ENCODE measurements around the gene LHFPL3.

The LHFPL3 gene

DNA sequence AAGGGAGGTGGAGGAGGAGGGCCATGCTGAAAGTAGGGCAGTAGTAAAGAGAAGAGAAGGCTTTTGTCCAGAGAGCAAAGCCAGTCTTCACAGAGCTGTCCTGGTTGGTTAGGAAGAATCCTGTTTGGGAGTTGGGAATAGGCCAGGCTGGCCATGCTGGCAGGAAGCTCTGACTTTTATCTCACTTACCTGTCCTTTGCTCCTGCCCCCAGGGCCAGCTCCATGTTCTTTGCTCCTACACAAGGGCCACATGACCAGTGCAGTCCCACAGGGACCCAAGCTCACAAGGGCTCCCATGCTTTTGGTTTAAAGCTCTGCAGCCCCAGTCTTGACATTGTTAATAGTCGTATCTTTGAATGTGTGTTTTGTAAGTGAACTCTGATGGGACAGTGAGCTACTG is 524.0 kb downstream of the LHFPL3 start:
- DNase-seq, result no peak

DNA sequence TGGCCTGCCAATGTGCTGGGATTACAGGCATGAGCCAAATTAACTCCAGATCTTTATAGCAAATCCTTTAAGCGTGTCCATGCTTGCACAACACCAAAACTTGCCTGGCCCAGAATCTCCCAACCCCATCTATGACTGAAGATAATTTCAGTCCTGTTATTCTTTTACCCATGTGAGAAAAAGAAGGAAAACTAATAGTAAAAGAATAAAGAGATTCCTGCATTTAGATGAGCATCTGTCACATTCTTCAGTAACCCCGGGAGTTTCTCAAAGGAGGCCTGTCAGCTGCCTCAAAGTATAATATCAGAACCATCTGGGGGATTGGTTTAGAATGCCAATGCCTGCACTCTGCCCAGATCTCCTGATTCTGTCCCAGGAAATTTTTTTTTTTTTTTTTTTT is 527.5 kb downstream of the LHFPL3 start:
- no peak for DNase-seq

DNA sequence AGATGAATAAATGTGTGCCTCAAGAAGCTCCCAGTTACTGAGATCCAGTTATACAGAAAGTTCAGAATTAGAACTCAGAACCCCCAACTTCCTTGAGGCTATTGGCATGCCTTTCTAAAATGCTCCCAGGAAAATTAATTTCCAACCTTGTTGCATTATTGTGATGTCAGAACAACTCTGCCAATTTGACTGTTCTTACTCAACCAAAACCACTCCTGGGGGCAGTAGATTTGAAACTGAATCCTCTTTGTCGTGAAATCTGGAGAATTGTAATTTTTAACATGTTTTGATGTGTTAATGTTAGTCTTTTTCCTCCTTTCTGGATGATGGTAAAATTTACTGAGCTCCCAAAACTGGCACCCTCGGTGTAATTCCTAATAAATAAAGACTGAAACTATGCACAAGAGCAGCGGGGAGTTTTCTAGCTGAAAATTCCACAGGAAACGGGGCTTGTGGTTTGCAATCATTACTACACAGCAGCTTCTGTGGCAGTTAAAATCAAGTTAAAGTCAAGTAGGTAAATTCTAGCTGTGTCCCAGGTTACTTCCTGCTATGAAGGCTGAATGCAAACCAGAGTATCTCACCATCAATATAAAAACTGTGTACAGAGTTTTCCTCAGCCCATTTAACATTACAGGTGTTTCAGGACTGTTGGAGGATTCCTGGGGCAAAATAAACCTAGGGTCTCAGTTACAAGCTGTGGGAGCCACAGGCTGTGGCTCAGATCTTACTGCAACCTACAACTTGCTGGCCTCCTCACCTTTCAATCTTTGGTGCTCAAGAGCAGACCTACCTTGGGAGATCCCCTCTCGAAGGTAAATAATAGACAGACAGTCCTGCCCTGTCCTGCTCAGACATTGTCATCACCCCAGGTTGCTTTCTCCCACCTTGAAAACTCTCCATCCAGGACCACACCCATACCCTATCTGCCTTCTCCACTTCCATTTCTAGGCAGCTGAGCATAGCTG is 529.3 kb downstream of the LHFPL3 start:
- DNase-seq, result no peak

DNA sequence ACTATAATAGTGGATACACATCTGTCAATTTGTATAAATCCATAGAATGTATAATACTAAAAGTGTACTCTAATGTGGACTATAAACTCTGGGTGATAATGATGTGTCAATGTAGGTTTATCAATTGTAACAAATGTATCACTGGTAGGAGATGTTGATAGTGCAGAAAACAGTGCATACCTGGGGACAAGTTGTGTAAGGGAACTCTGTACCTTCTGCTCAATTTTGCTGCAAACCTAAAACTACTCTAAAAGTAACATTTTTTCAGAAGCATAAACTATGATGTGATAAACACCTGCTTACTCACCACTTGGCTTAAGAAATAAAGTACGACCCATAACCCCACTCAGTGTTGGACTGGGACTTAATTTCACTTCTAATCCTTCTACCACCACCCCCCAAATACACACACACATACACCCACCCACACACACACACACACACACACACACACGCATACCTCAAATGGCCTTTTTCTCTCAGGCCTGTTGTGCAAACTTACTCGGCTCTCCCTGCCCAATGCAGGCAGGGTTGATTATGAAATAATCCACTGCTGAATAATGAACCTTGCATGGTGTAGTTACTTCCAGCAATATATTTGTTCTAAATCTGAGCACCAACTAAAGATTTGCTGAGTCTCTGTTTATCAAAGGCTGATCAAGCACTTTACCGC is 531.5 kb downstream of the LHFPL3 start:
- DNase-seq, result no peak

DNA sequence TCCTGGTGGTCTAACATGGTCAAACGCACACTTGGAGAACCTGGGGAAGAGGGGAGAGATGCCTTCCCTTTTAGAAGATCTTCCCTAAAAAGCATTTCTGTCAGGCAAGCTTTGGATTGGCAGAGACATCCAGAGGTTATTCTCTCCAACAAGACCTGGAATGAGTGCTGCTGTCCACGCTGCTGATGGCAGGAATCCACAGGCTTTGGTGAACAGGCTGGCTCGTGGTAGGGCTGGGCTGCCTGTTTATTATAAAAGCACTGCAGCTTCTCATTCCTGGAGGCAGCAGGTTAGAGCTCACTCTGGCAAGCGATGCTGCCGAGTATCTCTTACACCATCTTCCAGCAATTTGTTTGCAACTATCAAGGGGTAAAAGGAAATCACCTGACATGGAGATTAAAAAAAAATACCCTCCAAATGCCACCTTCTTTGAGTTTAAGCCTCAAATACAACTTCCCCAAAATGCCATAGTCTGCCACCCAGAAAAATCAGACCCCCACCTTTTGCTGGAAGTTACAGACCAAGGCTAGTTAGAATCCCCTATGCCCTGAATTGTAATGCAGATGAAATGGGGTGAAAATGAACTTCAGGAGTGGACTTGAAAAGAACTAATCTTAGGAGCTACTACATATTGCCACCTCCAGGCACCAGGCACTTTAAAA is 533.5 kb downstream of the LHFPL3 start:
- DNase-seq, result no peak

DNA sequence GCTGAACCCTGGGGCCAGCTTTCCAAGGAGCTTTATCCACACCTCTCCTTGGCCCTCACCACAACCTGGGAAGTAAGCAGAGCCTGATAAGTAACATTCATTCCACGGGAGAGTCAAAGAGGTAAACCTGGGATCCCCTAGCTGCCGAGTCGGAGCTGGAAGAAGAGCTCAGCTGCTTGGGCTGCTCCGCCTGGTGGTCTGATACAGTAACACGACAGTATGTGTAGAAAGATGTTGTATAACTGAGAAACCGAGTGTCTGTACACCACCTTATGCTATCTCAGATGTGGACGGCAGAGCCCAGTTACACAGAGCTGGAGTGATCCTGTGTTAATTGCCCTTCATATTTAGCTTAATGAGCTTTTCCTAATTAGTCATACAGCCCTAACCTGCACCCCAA is 534.3 kb downstream of the LHFPL3 start:
- no peak for DNase-seq

DNA sequence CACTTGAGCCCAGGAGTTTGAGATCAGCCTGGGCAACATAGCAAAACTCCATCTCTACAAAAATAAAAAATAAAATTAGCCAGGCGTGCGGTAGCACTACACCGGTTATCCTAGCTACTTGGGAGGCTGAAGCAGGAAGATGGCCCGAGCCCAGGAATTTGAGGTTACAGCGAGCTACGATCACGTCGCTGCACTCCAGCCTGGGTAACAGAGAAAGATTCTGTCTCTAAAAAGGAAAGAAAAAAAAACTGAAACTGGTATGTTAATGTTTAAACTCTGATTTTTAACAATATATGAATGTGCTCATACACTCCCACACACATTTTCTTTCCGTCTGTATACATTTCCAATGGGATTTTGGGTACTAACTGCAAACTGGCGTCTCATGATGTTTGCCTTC is 545.0 kb downstream of the LHFPL3 start:
- no peak for DNase-seq

DNA sequence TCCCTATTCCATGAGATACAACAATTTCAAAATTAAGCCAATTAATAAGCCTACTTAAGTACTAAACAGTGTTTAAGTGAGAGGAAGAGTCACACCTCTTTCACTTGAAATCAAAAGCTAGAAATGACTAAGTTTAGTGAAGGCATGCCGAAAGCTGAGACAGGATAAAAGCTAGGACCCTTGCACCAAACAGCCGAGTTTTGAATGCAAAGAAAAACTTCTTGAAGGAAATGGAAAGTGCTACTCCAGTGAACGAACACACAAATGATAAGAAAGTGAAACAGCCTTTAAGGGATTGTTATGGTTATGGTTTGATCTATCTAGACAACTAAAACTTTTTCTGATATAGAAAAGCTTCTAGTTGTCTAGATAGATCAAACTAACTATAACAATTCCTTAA is 550.2 kb downstream of the LHFPL3 start:
- no peak for DNase-seq

DNA sequence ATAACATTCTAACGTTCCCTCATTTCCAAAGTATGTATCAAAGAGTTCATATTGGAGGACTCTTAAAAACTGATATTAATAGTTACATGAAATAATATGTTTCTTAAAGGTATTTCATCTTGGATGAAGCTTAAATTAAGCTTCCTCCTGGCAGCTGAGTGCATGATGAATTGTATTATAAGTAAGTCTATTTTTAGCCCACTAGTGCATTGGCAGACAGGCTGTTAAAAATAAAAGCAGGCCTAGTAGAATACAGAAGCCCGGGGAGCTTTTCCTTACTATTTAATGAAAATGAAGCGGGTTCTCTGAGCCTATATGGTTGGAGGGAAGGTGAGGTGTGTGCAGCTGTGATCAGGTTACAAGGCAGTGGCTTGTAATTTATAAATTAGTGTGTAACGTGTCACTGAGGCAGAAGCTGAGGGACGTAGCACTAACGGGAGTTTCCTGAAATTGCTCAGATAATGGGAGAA is 554.9 kb downstream of the LHFPL3 start:
- DNase-seq, result no peak

DNA sequence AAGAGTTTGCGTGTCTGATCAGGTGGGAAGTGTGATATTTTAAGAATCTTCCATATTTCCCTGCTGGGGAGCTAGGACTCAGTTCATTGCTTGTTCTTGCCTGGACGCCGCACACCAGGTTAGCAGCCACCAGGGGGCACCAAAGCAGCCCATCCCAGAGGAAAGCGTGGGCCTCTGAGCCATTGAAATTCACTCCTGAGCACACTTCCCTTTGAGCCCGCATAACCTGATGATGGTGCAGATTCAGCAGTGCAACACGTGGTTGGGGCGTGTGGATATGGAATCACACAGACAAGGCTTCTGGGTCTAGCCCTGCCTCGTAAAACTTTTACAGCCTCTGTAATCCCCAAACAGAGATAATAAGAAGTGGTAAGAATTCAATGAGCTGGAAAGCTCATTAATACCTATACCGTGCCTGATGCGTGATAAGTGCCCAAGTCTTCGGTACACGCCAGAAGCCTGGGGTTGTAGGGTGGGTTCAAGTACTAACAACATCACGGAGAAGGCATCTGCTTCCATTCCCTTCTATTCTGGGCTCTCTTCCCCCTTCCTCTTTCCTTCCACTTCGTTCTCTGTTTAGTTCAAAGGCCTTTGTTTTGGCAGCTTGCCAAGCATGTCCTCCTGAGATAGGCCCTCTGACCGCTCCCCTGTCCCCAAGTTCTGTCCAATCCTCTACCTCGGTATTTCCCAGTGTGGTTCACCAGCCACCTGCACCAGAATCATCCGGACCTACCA is 555.5 kb downstream of the LHFPL3 start:
- peak; percentile 73 for DNase-seq

DNA sequence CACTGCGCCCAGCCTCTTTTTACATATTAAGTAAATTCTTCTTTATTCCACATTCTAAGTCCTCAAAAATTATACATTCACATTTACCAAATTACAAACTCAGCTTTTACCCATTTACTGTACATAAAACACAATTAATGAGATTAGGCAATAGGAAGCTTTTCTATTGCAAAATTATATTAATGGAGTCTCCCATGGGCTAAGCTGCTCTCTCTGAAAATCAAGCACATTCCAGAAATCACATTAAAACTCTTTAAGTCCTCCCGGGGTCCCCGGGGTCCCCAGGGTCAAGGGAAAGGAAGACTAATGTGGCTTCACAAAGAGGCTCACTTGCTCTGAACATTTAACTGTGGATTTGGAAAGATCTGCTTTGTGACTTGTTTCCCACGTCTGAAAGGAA is 558.2 kb downstream of the LHFPL3 start:
- no peak for DNase-seq

DNA sequence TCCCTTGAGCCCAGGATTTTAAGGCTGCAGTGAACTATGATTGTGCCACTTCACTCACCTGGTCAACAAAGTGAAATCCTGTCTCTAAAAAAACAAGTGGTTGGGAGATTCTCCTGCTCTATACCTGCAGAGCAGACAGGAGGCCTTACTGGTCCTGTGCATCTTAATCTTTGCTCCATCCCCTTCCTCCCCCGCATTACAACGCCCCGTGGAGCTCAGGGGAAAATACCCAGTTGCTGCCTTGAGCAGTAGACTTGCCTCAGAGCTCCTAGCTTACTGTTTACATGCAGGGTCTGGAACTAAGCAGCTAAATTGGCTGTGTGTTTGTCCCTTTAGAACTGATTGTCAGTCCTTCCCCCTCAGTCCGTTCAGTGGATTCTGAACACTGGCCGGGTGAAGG is 561.8 kb downstream of the LHFPL3 start:
- no peak for DNase-seq

DNA sequence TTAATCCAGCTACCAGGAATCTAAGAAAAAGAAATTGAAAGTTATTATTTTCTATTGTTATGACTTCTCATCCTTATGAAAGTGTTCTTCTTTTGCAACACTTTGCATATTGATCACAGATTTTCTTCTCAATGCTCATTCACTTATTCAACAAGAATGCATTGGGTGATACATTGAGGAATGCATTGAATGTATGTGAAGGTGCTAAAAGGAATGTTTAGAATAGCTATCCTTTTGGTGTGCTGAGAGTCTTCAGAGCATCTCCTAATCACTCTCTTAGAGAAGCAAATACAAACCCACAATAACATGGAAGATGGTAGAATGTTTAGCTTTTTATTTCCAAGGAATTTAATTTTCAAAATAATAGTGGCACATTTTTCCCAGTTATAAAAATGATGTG is 563.5 kb downstream of the LHFPL3 start:
- DNase-seq, result peak; percentile 24

DNA sequence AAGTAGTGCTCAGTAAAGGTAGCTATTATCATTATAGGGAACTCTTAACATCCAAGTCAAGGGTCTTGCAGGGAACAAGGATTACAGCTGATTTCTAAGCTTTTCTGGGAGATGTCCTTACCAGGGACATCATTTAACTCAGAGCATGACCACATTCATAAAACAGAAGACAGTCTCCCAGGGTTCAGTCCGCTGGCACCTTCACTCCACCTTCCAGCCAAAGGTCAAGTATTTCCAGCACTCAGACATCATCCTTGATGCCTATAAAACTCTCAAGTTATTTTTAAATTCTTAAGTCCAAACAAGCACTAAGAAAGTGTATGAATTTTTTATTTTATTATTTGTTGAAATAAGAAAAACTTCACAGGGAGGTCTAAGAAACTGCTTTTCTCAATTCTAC is 565.9 kb downstream of the LHFPL3 start:
- no peak for DNase-seq

DNA sequence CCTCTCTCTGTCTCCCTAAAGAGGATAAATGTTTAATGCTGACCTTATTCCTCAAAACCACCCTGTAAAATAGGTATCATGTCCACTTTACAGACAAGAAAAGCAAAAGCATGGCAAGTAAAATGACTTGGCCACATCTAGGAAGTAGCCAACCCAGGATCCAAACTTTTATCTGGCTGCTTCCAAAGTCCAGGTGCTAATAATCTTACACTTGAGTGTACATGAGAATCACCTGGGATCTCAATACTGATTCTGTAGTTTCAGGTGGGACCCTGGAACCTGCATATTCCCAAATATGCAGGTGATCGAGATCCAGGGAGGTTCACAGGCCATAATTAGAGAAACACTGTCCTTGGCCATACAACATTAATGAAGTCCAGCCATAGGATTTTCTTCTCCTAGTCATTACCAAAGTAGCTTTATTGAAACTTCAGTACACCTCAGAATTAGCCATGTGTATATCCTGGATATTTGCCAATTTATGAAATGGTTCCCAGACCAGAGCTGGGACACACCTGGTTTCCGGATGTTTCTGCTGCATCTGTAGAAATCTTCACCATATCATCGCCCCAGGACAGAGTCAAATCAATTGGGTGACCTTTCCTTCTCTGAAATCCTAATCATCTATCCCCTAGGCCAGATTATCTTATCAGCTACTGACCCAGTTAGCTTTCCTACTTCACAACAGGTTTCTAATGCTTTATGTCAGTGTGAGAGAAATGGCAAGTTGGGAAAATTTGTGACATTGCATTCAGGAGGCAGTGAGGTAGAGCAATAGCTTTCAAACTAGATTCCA is 566.5 kb downstream of the LHFPL3 start:
- no peak for DNase-seq

DNA sequence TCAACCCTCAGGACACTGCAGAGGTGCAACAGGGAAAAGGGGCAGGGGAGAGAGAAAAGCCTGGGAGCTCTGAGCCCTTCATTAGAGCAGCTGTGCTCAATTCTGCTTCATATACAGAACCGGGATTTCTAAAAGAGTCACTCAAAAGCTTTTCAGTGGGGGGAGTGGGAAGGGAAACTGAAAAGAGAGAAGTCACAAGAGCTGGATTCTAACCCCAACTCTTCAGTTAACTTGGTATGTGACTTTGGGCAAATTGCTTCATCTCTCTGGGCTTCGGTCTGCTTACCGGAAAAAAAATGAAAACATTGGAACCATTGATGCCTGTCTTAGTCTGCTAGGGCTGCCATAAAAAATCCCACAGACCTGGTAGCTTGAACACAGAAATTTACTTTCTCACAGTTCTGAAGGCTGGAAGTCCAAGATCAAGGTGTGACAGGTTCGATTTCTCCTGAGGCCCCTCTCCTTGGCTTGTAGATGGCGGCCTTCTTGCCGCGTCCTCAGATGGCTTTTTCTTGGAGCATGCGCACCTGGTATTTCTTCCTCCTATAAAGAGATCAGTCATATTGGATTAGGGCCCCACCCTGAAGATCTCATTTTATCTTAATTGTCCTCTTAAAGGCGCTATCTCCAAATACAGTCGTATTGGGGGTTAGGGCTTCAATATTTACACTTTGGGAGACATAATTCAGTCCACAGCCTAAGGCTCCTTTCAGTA is 567.3 kb downstream of the LHFPL3 start:
- no peak for DNase-seq

DNA sequence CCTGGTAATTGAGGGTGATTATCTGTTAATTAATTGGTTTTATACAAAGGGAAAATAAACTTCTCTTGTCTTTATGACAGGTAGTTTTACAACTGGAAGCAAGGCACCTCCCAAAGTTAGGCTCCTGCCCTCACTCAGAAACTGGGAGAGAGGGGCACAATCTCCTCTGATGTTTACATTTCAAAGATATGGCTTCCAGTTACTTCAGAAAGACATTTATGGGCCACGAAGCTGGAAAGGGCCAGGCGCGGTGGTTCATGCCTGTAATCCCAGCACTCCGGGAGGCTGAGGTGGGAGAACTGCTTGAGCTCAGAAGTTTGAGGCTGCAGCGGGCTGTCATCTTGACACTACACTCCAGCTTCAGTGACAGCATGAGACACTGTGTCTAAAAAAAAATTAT is 570.0 kb downstream of the LHFPL3 start:
- no peak for DNase-seq

DNA sequence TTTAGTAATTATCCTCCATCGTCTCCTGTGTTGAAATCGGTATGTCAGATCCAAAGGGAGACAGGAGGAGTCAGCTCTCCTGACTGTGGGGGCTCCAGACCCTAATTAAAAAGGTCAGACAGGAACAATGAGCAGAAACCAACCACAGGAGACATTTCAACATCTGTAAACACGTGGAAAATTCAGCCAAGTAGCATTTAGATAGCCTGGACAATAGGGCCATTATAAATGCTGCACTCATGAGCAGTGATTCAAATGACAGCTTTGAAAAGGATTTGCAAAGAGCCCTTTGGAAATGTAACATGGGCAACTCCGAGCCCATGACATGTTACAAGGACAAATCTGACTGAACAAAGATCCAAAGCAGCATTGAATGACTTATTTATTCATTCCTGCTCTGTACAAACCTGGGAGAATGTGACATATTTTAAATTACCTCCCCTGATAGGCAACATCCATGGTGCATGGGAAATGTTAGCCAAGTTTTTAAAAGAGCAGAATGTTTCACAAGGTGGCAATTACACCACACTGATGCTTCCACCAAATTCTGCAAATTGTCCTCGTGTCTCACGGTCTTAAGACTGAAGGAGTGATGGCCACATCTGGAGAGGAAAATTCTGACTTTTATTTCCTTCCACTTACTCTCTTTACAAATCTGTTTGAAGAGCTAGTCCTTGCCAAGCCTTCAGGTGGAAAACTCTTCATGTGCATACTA is 572.3 kb downstream of the LHFPL3 start:
- DNase-seq, result no peak

DNA sequence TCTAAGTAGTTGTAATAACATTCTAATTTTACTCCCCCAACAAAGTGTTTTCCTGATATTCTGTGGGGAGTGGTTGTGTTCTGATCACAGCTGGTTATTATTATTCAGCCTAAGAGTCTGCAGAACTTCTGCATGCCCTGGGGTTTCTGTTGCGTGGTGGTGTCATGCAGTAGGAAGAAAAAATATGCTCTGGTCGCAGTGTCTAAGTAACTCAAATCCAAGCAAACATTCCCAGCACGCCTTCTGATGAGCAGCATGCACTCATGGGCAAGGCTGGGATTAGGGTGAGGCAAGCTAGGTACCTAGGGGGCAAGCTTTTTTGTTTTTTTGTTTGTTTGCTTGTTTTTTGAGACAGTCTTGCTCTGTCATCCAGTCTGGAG is 572.8 kb downstream of the LHFPL3 start:
- DNase-seq, result no peak

DNA sequence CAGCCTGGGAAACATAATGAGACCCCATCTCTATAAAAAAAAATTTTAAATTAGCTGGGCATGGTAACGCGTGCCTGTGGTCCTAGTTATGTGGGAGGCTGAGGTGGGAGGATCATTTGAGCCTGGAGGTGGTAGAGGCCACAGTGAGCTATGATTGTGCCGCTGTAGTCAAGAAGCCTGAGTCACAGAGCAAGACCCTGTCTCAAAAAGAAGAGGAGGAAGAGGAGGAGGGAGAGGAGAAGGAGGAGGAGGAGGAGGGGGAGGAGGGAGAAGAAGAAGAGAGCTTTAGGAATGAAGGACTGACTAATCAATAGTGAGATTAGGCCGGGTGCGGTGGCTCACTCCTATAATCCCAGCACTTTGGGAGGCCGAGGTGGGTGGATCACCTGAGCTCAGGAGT is 573.8 kb downstream of the LHFPL3 start:
- DNase-seq, result no peak

DNA sequence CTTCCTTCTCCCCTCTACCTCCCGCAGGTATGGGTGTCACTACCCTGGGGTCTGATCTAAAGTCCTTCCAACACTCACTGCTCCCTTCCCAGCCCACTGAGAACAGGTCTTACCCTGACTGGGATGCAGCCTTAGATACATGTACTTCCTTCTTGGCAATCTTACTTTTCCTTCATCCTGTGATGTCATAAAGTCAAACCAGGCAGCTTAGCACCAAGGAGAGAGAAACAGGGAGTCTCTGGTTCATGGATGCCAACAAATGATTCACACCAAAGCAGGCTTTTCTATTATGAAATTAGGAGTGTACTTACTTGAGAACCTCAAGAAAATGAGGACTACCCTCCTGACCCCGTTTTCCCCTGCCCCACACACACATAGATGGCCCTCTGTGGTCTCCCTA is 574.6 kb downstream of the LHFPL3 start:
- DNase-seq, result peak; percentile 10
